Measurements from ENCODE around the gene ARHGAP1.

The ARHGAP1 gene

DNA sequence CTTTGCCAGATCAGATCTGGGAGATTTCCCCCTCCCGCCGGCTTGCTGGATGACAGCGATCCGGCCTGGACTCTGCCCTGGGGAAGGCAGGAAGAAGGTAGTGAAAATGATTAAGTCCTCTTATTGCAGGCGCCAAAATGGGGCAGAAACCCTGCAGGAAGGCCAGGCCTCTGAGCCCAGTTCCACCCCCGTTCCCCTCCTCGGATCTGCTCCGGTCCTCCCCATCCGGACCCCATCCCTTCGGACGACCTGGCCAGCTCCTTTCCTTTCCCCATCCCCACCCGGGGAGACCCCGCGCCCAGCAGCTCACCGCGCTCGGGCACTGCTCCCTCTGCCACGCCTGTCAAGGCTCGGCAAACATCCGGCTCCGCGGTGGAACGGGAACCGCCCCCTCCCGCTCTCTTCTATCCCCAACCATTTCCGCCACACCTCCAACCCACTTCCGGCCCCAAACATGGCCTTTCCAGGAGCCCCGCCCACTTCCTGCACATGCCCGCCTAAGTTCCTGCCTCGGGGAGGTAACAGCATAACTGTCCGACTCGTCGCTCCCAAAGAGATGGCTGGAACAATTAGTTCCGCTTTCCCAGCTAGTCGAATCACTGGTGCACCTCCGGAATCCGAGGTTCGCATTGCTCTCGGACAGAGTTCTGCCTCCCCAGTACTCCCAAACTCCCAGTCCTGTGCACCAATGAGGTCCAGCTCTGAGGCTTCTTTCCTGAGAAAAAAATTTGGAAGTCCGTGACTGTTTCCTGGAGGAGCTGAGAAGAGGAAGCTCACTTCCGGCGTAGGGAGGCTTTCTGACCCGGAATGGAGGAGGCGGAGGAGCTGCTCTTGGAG lies at the start of gene ARHGAP1, which contains the start of gene ZNF408:
TSS of gene ARHGAP1 (minus strand) at position 379 of the 837 bp plus-strand sequence. CDS start 4,512 bp downstream, outside the sequence.
TSS of gene ZNF408 (plus strand) at position 791 of the 837 bp plus-strand sequence. CDS start at position 808, 17 bp downstream.
- Histone ChIP-seq H3K9ac (ENCODE audit: low read depth, low read length) (peak within 1 kb of the TSS; percentile 89), H3K9me3 (ENCODE audit: control insufficient read depth, insufficient read depth, low read length) (no peaks in the 10 kb centered on the region), H3K4me1 (ENCODE audit: insufficient read depth, low read length) (no peaks in the 10 kb centered on the region), H3K36me3 (ENCODE audit: insufficient read depth, low read length) (peaks cover 21% of the 10 kb centered on the region)

DNA sequence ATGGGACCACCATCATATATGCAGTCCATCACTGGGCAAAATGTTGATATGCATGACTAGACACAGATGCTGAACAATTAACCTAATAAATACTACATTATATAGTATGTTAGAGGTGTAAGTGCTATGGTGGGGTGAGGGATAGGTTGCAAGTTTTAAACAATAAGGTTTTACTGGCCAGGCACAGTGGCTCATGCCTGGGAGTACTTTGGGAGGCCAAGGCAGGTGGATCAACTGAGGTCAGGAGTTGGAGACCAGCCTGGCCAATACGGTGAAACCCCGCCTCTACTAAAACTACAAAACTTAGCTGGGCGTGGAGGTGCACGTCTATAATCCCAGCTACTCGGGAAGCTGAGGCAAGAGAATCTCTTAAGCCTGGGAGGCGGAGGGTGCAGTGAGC lies 46.7 kb upstream of the ARHGAP1 start:
- H3K9ac ChIP-seq (ENCODE audit: low read depth, low read length) = no peak overlapping the region
- peaks cover 46% of the 10 kb centered on the region for H3K36me3 ChIP-seq (ENCODE audit: insufficient read depth, low read length)
- no peaks in the 10 kb centered on the region for H3K4me1 ChIP-seq (ENCODE audit: insufficient read depth, low read length)
- H3K9me3 ChIP-seq (ENCODE audit: control insufficient read depth, insufficient read depth, low read length) = no peaks in the 10 kb centered on the region

DNA sequence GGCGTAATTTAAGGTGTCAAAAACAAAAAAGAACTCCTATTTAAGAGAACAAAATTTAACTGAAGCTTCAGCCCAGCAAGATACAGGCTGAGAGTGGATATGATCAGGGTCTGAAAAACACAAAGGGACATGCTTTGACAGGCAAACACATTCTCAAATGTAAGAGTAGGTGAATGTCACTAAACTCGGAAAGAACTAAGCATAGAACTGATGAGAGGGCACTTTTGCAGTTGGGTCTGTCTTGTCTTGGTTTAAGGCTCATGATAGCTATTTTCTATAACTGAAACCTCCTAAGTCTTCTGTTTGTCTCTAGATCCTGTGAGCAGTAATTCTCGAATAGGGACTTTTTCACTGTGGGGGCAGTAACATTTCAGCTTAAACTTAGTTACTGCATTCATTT lies 45.6 kb upstream of the ARHGAP1 start:
- no peaks in the 10 kb centered on the region for H3K4me1 ChIP-seq (ENCODE audit: insufficient read depth, low read length)
- peaks cover 45% of the 10 kb centered on the region for H3K36me3 ChIP-seq (ENCODE audit: insufficient read depth, low read length)
- H3K9me3 ChIP-seq (ENCODE audit: control insufficient read depth, insufficient read depth, low read length) = no peaks in the 10 kb centered on the region
- no peak overlapping the region for H3K9ac ChIP-seq (ENCODE audit: low read depth, low read length)

- H3K36me3 ChIP-seq (ENCODE audit: insufficient read depth, low read length) = peaks cover 39% of the 10 kb centered on the region
- H3K9me3 ChIP-seq (ENCODE audit: control insufficient read depth, insufficient read depth, low read length) = no peaks in the 10 kb centered on the region
Observed at GRCh38 chr11:46745328-46745727, 44.9 kb upstream of the ARHGAP1 start.

GRCh38 chr11:46743693-46744339 lies 43.4 kb upstream of the ARHGAP1 start:
- Histone ChIP-seq H3K4me1 (ENCODE audit: insufficient read depth, low read length) (no peaks in the 10 kb centered on the region), H3K9ac (ENCODE audit: low read depth, low read length) (no peak overlapping the region), H3K36me3 (ENCODE audit: insufficient read depth, low read length) (peaks cover 32% of the 10 kb centered on the region), H3K9me3 (ENCODE audit: control insufficient read depth, insufficient read depth, low read length) (no peaks in the 10 kb centered on the region)

More at GRCh38 chr11:46745328-46745727, 44.9 kb upstream of the ARHGAP1 start:
- no peaks in the 10 kb centered on the region for H3K4me1 ChIP-seq (ENCODE audit: insufficient read depth, low read length)
- no peak overlapping the region for H3K9ac ChIP-seq (ENCODE audit: low read depth, low read length)

- H3K4me1 ChIP-seq (ENCODE audit: insufficient read depth, low read length) = no peaks in the 10 kb centered on the region
- H3K9ac ChIP-seq (ENCODE audit: low read depth, low read length) = no peak overlapping the region
- H3K36me3 ChIP-seq (ENCODE audit: insufficient read depth, low read length) = peaks cover 32% of the 10 kb centered on the region
- H3K9me3 ChIP-seq (ENCODE audit: control insufficient read depth, insufficient read depth, low read length) = no peaks in the 10 kb centered on the region
Observed at GRCh38 chr11:46743043-46743442, 42.6 kb upstream of the ARHGAP1 start.

DNA sequence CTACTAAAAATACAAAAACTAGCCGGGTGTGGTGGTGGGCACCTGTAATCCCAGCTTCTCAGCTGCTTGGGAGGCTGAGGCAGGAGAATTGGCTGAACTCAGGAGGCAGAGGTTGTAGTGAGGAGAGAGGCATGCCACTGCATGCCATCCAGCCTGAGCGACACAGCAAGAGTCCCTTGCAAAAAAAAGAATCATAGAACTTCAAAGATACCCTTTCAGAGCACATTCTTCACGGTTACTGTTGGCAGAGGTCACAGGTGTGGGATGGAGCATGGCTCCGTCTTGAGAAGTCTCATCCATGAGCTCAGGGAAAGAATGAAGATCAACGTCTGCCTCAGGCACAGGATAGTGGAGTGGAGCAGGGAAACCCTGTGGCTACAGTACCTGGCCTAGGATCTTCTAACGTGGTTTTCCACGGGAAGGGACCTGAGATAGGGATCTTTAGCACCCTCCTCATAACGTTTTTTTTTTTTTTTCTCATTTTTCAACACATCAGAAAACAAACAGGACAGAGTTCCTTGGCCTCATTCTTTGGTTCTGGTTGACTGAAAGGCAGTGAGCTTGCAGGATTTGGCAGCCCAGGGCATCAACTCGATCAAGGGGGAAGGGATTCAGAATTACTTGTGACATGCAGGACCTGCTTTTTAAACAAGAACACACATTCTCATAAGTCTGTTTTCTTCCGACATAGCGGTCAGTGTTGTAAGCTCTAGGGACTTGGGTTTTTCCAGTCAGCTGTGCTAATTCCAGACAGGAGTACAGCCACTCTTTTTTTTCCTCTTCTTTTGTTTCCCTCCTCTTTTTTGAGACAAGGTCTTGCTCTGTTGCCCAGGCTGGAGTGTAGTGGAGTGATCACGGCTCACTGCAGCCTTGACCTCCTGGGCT lies 41.4 kb upstream of the ARHGAP1 start:
- Histone ChIP-seq H3K36me3 (ENCODE audit: insufficient read depth, low read length) (peaks cover 32% of the 10 kb centered on the region), H3K4me1 (ENCODE audit: insufficient read depth, low read length) (no peaks in the 10 kb centered on the region), H3K9me3 (ENCODE audit: control insufficient read depth, insufficient read depth, low read length) (no peaks in the 10 kb centered on the region), H3K9ac (ENCODE audit: low read depth, low read length) (no peak overlapping the region)

GRCh38 chr11:46738887-46739286 lies 38.5 kb upstream of the ARHGAP1 start:
- no peaks in the 10 kb centered on the region for H3K9me3 ChIP-seq (ENCODE audit: control insufficient read depth, insufficient read depth, low read length)
- no peaks in the 10 kb centered on the region for H3K4me1 ChIP-seq (ENCODE audit: insufficient read depth, low read length)
- no peak overlapping the region for H3K9ac ChIP-seq (ENCODE audit: low read depth, low read length)
- H3K36me3 ChIP-seq (ENCODE audit: insufficient read depth, low read length) = peaks cover 18% of the 10 kb centered on the region

DNA sequence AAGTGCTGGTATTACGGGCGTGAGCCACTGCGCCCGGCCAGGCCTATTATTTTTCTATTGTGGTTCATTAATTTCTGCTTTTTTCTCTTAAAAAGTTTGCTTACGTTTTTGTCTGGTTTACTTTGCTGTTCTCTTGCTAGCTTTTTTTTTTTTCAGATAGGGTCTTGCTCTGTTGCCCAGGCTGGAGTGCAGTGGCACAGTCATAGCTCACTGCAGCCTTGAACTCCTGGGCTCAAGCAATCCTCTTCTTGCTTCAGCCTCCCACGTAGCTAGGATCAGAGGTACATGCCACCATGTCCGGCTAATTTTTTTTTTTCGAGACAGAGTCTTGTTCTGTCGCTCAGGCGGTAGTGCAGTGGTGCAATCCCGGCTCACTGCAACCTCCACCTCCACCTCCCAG lies 37.3 kb upstream of the ARHGAP1 start:
- peaks cover 10% of the 10 kb centered on the region for H3K36me3 ChIP-seq (ENCODE audit: insufficient read depth, low read length)
- H3K9ac ChIP-seq (ENCODE audit: low read depth, low read length) = no peak overlapping the region

GRCh38 chr11:46736615-46737014 lies 36.2 kb upstream of the ARHGAP1 start:
- Histone ChIP-seq H3K36me3 (ENCODE audit: insufficient read depth, low read length) (peaks cover 2% of the 10 kb centered on the region; the same call in 1 of the 2 replicates), H3K4me1 (ENCODE audit: insufficient read depth, low read length) (no peaks in the 10 kb centered on the region), H3K9me3 (ENCODE audit: control insufficient read depth, insufficient read depth, low read length) (no peaks in the 10 kb centered on the region), H3K9ac (ENCODE audit: low read depth, low read length) (no peak overlapping the region)

More for the DNA sequence above, 37.3 kb upstream of the ARHGAP1 start:
- no peaks in the 10 kb centered on the region for H3K9me3 ChIP-seq (ENCODE audit: control insufficient read depth, insufficient read depth, low read length)
- no peaks in the 10 kb centered on the region for H3K4me1 ChIP-seq (ENCODE audit: insufficient read depth, low read length)

GRCh38 chr11:46736146-46736545 lies 35.7 kb upstream of the ARHGAP1 start:
- no peaks in the 10 kb centered on the region for H3K9me3 ChIP-seq (ENCODE audit: control insufficient read depth, insufficient read depth, low read length)
- no peaks in the 10 kb centered on the region for H3K4me1 ChIP-seq (ENCODE audit: insufficient read depth, low read length)
- H3K9ac ChIP-seq (ENCODE audit: low read depth, low read length) = no peak overlapping the region
- H3K36me3 ChIP-seq (ENCODE audit: insufficient read depth, low read length) = no peaks in the 10 kb centered on the region

DNA sequence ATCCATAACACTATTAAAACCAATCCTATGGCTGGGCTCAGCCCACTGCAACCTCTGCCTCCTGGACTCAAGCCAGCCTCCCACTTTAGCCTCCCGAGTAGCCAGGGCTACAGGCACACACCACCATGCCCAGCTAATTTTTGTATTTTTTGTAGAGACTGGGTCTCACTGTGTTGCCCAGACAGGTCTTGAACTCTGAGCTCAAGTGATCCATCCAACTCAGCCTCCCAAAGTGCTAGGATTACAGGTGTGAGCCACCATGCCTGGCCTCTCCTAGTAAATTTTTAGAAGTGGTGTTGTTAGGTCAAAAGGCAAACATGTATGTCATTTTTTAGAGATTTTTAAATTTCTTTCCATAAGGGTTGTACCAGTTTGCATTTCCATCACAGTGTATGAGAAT lies 32.8 kb upstream of the ARHGAP1 start:
- no peaks in the 10 kb centered on the region for H3K4me1 ChIP-seq (ENCODE audit: insufficient read depth, low read length)
- no peaks in the 10 kb centered on the region for H3K9me3 ChIP-seq (ENCODE audit: control insufficient read depth, insufficient read depth, low read length)
- H3K9ac ChIP-seq (ENCODE audit: low read depth, low read length) = no peak overlapping the region
- no peaks in the 10 kb centered on the region for H3K36me3 ChIP-seq (ENCODE audit: insufficient read depth, low read length)

DNA sequence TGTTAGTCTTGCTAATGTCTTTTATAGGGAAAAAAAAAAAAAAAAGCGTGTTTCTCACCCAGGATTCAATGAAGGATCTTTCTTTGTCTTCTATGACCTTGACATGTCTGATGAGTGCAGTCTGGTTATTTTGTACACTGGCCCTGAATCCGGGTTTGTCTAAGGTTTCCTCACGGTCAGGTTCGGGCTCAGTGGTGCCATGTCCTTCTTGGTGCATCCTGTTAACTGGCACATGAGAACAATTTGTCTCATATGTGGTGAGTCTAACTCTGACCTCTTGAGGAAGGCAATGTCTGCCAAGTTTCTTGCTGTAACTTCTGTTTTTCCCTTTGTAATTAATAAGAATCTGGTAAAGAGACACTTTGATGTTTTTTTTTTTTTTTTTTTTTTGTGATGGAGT lies 31.1 kb upstream of the ARHGAP1 start:
- Histone ChIP-seq H3K36me3 (ENCODE audit: insufficient read depth, low read length) (no peaks in the 10 kb centered on the region), H3K9me3 (ENCODE audit: control insufficient read depth, insufficient read depth, low read length) (no peaks in the 10 kb centered on the region), H3K9ac (ENCODE audit: low read depth, low read length) (no peak overlapping the region)

More for the DNA sequence above, 31.1 kb upstream of the ARHGAP1 start:
- no peaks in the 10 kb centered on the region for H3K4me1 ChIP-seq (ENCODE audit: insufficient read depth, low read length)
